ENCODE results near the gene CAPN3.

Gene CAPN3

GRCh38 chr15:42394106-42394505 is 34.8 kb downstream of the CAPN3 start:
- no peak for DNase-seq (ENCODE audit: low read depth in 2 of 2)

GRCh38 chr15:42395838-42396237 is 36.5 kb downstream of the CAPN3 start:
- DNase-seq (ENCODE audit: low read depth in 2 of 2) = no peak

GRCh38 chr15:42401544-42402454 is 42.5 kb downstream of the CAPN3 start:
- no peak for DNase-seq (ENCODE audit: low read depth in 2 of 2)

GRCh38 chr15:42402455-42403205 is 43.3 kb downstream of the CAPN3 start:
- DNase-seq (ENCODE audit: low read depth in 2 of 2) = no peak

GRCh38 chr15:42403389-42403788 is 44.1 kb downstream of the CAPN3 start:
- no peak for DNase-seq (ENCODE audit: low read depth in 2 of 2)

GRCh38 chr15:42404461-42405235 is 45.3 kb downstream of the CAPN3 start:
- no peak for DNase-seq (ENCODE audit: low read depth in 2 of 2)

- no peak for DNase-seq (ENCODE audit: low read depth in 2 of 2)
These were observed 46.7 kb downstream of the CAPN3 start for GRCh38 chr15:42405863-42406482.

- no peak for DNase-seq (ENCODE audit: low read depth in 2 of 2)
These were observed 48.9 kb downstream of the CAPN3 start for GRCh38 chr15:42408178-42408577.

- DNase-seq (ENCODE audit: low read depth in 2 of 2) = no peak
These were observed 49.7 kb downstream of the CAPN3 start for GRCh38 chr15:42409011-42409410.

- DNase-seq (ENCODE audit: low read depth in 2 of 2) = no peak
These were observed 52.6 kb downstream of the CAPN3 start for GRCh38 chr15:42411884-42412283.

- DNase-seq (ENCODE audit: low read depth in 2 of 2) = no peak
These were observed 54.6 kb downstream of the CAPN3 start for GRCh38 chr15:42413920-42414319.

GRCh38 chr15:42419369-42419768 is 60.1 kb downstream of the CAPN3 start:
- no peak for DNase-seq (ENCODE audit: low read depth in 2 of 2)

GRCh38 chr15:42421376-42421775 is 62.1 kb downstream of the CAPN3 start:
- DNase-seq (ENCODE audit: low read depth in 2 of 2) = no peak

GRCh38 chr15:42427429-42428223 is 68.3 kb downstream of the CAPN3 start:
- no peak for DNase-seq (ENCODE audit: low read depth in 2 of 2)

- DNase-seq (ENCODE audit: low read depth in 2 of 2) = no peak
These were observed 85.2 kb downstream of the CAPN3 start for GRCh38 chr15:42444415-42445063.

GRCh38 chr15:42445551-42445950 is 86.2 kb downstream of the CAPN3 start:
- no peak for DNase-seq (ENCODE audit: low read depth in 2 of 2)

GRCh38 chr15:42447599-42447998 is 88.3 kb downstream of the CAPN3 start:
- DNase-seq (ENCODE audit: low read depth in 2 of 2) = no peak

GRCh38 chr15:42448281-42448680 is 89.0 kb downstream of the CAPN3 start:
- DNase-seq (ENCODE audit: low read depth in 2 of 2) = no peak

GRCh38 chr15:42449770-42450424 is 90.6 kb downstream of the CAPN3 start:
- DNase-seq (ENCODE audit: low read depth in 2 of 2) = no peak

- no peak for DNase-seq (ENCODE audit: low read depth in 2 of 2)
These were observed 91.1 kb downstream of the CAPN3 start for GRCh38 chr15:42450425-42450790.

Measured in stimulated activated CD8-positive, alpha-beta memory T cell treated with anti-CD3 and anti-CD28 coated beads, Interleukin-2, amount 100 ng/mL, for 48 hours (primary cell).